ENCODE data around the gene C12orf54.

DNA sequence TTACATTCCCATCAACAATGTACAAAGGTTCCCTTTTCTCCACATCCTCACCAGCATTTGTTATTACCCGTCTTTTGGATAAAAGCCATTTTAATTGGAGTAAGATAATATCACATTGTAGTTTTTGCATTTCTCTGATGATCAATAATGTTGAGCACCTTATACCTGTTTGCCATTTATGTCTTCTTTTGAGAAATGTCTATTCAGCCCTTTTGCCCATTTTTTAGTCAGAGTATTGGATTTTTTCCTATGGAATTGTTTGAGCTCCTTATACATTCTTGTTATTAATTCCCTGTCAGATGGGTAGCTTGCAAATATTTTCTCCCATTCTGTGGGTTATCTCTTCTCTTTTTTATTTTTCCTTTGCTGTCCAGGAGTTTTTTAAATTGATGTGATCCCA, 32.4 kb downstream of the C12orf54 start:
- TF ChIP-seq CTCF (IDR thresholded peaks at IDR 0.05) (no peak), POLR2A (IDR thresholded peaks at IDR 0.05) (no peak)

All from right lobe of liver (tissue), 4 donors.